ENCODE results near the gene COL7A1. TPM values are rescaled to one million over a fixed set of nuclear protein-coding genes. Genes with fewer than 3 reads are reported as not detected.

COL7A1 gene
- total RNA-seq, 1 experiment from 2014 or later = 22.9 TPM

DNA sequence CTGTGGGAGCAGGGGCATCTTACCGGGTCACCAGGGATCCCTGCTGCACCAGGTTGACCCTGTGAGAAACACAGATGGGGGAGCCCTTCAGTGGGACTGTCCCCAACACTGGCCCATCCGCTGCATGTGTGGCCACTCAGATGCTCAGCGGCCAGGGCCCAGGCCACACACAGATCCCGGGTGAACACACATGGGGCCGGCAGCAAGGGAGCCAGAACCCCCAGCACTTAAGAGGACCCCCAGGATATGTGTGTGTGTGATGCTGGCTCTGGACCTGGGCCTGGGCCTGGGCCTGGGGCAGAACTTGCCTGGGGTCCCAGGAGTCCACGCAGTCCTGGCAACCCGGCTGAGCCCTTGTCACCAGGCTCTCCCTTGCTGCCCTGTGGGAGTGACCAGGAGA lies 26.7 kb downstream of the COL7A1 start:
- no peak overlapping the region for H2BK20ac ChIP-seq (ENCODE audit: low read depth, low read length, poor library complexity, severe bottlenecking)

More for the DNA sequence above, 26.7 kb downstream of the COL7A1 start:
- H3T11ph ChIP-seq (ENCODE audit: low read length) = no peak overlapping the region
- H4K8ac ChIP-seq (replicated peaks; ENCODE audit: insufficient read length, low read depth, low read length) = no peak overlapping the region
- Mint-ChIP-seq H3K9me3 (no peaks in the 10 kb centered on the region; a peak in 1 of 5 replicates), H3K36me3 (ENCODE audit: insufficient read depth in 1 of 3, low read depth in 3 of 3) (peaks cover 0 to 23% (median 0%) of the 10 kb centered on the region in 3 experiments; a peak in 3 of 7 replicates), H3K27me3 (ENCODE audit: low read depth) (no peaks in the 10 kb centered on the region), H3K4me1 (peaks cover 8 to 9% of the 10 kb centered on the region in 2 experiments), H3K4me3 (no peak overlapping the region), H3K27ac (no peak overlapping the region)
- no peak overlapping the region for H2BK15ac ChIP-seq (ENCODE audit: low read depth, low read length)
- no peak for TF ChIP-seq CTCF (conservative IDR thresholded peaks at IDR 0.05)
- H3K4ac ChIP-seq (ENCODE audit: low read depth, low read length) = no peak overlapping the region
- no peaks in the 10 kb centered on the region for H3K9me3 ChIP-seq (ENCODE audit: control insufficient read depth, low read depth, low read length)
- H4K20me1 ChIP-seq (ENCODE audit: control insufficient read depth, insufficient read depth, insufficient read length) = no peaks in the 10 kb centered on the region
- no CpG with 5 or more reads among the region's 7 CpGs for WGBS (ENCODE audit: extremely low coverage, insufficient read length, low lambda C conversion rate)
- no peak overlapping the region for H3K9ac ChIP-seq (ENCODE audit: extremely low read depth, insufficient read length, low read length)
- no peaks in the 10 kb centered on the region for H3K79me2 ChIP-seq (ENCODE audit: insufficient read depth, low read length)
- H3K23me2 ChIP-seq (ENCODE audit: insufficient read length, low read depth, low read length, poor library complexity, severe bottlenecking) = no peaks in the 10 kb centered on the region
- H2BK12ac ChIP-seq (ENCODE audit: insufficient read length, low read depth, low read length) = no peak overlapping the region
- H2BK5ac ChIP-seq (ENCODE audit: insufficient read length, low read length) = no peak overlapping the region
- H4K5ac ChIP-seq (ENCODE audit: insufficient read length, low read depth, low read length) = no peak overlapping the region
- no peak overlapping the region for H3K23ac ChIP-seq (ENCODE audit: insufficient read length, low read depth, low read length)
- H4K91ac ChIP-seq (ENCODE audit: insufficient read length, low read depth, low read length) = no peak overlapping the region
- no peak overlapping the region for H2AK5ac ChIP-seq (ENCODE audit: insufficient read length, low read length)
- no peak overlapping the region for H2BK120ac ChIP-seq (ENCODE audit: low read depth, low read length, poor library complexity, severe bottlenecking)
- H3K56ac ChIP-seq (ENCODE audit: insufficient read length, low read depth, low read length) = no peak overlapping the region
- H3K4me2 ChIP-seq (ENCODE audit: insufficient read depth, insufficient read length, low read length) = no peak overlapping the region
- no peak overlapping the region for H3K14ac ChIP-seq (ENCODE audit: insufficient read depth, low read length)
- no peaks in the 10 kb centered on the region for H3K27me3 ChIP-seq (ENCODE audit: insufficient read depth, low read length)
- no peaks in the 10 kb centered on the region; the same call in 1 of the 2 replicates for H3K4me1 ChIP-seq (ENCODE audit: insufficient read depth, low read length)
- H3K79me1 ChIP-seq (ENCODE audit: insufficient read depth, low read depth, low read length, poor library complexity, severe bottlenecking) = no peaks in the 10 kb centered on the region
- H3K27ac ChIP-seq (ENCODE audit: insufficient read length, low read depth, low read length) = no peak overlapping the region
- DNase-seq = no peak
- H3K18ac ChIP-seq (ENCODE audit: insufficient read length, low read depth, low read length) = no peak overlapping the region
- H2AFZ ChIP-seq (ENCODE audit: low read length) = no peak overlapping the region

Measured in H9 (cell line).